ENCODE measurements around the gene CD99. TPM values are rescaled to one million over a fixed set of nuclear protein-coding genes. Genes with fewer than 3 reads are reported as not detected.

Gene CD99
- total and polyA plus RNA-seq, 3 donors from 2014 or later, result 450 to 1,032 (median 733) TPM

GRCh38 chrX:2785538-2785937, 94.4 kb downstream of the CD99 start:
- Histone ChIP-seq H3K4me1 (no peaks in the 10 kb centered on the region), H3K4me3 (no peak overlapping the region), H3K36me3 (ENCODE audit: low read depth, missing control alignments) (no peaks in the 10 kb centered on the region), H3K27ac (no peak overlapping the region), H3K9me3 (no peaks in the 10 kb centered on the region), H3K27me3 (no peaks in the 10 kb centered on the region)
- no peak for DNase-seq
- intact Hi-C loops (cut with DNase I; ENCODE audit: low total_unique reads), result no loop called here
- 87 to 94% methylated on average over 4 of the region's 4 CpGs for WGBS, 2 donors
- TF ChIP-seq POLR2A (IDR thresholded peaks at IDR 0.05) (no peak), CTCF (IDR thresholded peaks at IDR 0.05) (no peak)

GRCh38 chrX:2788980-2789379, 97.9 kb downstream of the CD99 start:
- intact Hi-C loops (cut with DNase I; ENCODE audit: low total_unique reads), result no loop called here
- DNase-seq, result no peak

GRCh38 chrX:2789569-2789968, 98.5 kb downstream of the CD99 start:
- H3K27me3 ChIP-seq, result no peaks in the 10 kb centered on the region
- H3K36me3 ChIP-seq (ENCODE audit: low read depth, missing control alignments), result no peaks in the 10 kb centered on the region
- no peaks in the 10 kb centered on the region for H3K9me3 ChIP-seq
- intact Hi-C loops (cut with DNase I; ENCODE audit: low total_unique reads), result no loop called here
- TF ChIP-seq POLR2A (IDR thresholded peaks at IDR 0.05) (no peak), CTCF (IDR thresholded peaks at IDR 0.05) (no peak)
- no peaks in the 10 kb centered on the region for H3K4me1 ChIP-seq
- H3K27ac ChIP-seq, result no peak overlapping the region
- WGBS, 2 donors, result 96 to 98% methylated on average over 3 of the region's 3 CpGs
- DNase-seq, result no peak
- no peak overlapping the region for H3K4me3 ChIP-seq

More at GRCh38 chrX:2788980-2789379, 97.9 kb downstream of the CD99 start:
- H3K27ac ChIP-seq, result no peak overlapping the region
- 70 to 84% methylated on average over 3 to 4 of the region's 4 CpGs for WGBS, 2 donors
- H3K9me3 ChIP-seq, result no peaks in the 10 kb centered on the region
- H3K27me3 ChIP-seq, result no peaks in the 10 kb centered on the region
- H3K4me3 ChIP-seq, result no peak overlapping the region
- TF ChIP-seq CTCF (IDR thresholded peaks at IDR 0.05), result no peak
- TF ChIP-seq POLR2A (IDR thresholded peaks at IDR 0.05), result no peak
- H3K4me1 ChIP-seq, result no peaks in the 10 kb centered on the region
- no peaks in the 10 kb centered on the region for H3K36me3 ChIP-seq (ENCODE audit: low read depth, missing control alignments)

Other genes with a start within 250 kb of the CD99 start
- gene DHRSX, start 190.3 kb upstream of the CD99 start, total RNA-seq, result 10 to 100 TPM; 29.2 to 31.3 TPM
- 15.3 TPM for gene DHRSX, start 190.3 kb upstream of the CD99 start, polyA plus RNA-seq (ENCODE audit: insufficient read depth, low read depth, low replicate concordance)
- 10 to 100 TPM; 47.2 to 77.0 TPM for gene ZBED1, start 190.3 kb upstream of the CD99 start, total RNA-seq
- 24.2 TPM for gene ZBED1, start 190.3 kb upstream of the CD99 start, polyA plus RNA-seq (ENCODE audit: insufficient read depth, low read depth, low replicate concordance)
- gene XG, start 60.7 kb downstream of the CD99 start, total RNA-seq, result under 1 TPM; 0.19 to 0.63 TPM
- 0.88 TPM for gene XG, start 60.7 kb downstream of the CD99 start, polyA plus RNA-seq (ENCODE audit: insufficient read depth, low read depth, low replicate concordance)
- gene GYG2, start 137.6 kb downstream of the CD99 start, total RNA-seq, result 1 to 10 TPM; 2.2 to 2.4 TPM
- gene GYG2, start 137.6 kb downstream of the CD99 start, polyA plus RNA-seq (ENCODE audit: insufficient read depth, low read depth, low replicate concordance), result 2.6 TPM
- gene ARSD, start 238.0 kb downstream of the CD99 start, total RNA-seq, result 10 to 100 TPM; 25.4 to 37.0 TPM
- 14.6 TPM for gene ARSD, start 238.0 kb downstream of the CD99 start, polyA plus RNA-seq (ENCODE audit: insufficient read depth, low read depth, low replicate concordance)

All from testis (tissue), 3 donors.